SU-DHL-6 (cell line): Measurements from ENCODE around the gene FBXO42.

Experiments
- EZH2phosphoT487 ChIP-seq: fragments of 200-600 bp; sonication (generic), shearing (Covaris generic); conservative IDR thresholded peaks from 2 replicates; pipeline ENCODE4 v1.6.1; 2018; ENCODE audit warnings: mild to moderate bottlenecking, antibody characterized with exemption, low read length, moderate library complexity, mixed read lengths
- TF ChIP-seq, protein P1 (sequence below): fragments of 200-600 bp; sonication (generic); IDR thresholded peaks from one replicate; pipeline ENCODE4 v1.5.1; 2017; ENCODE audit warnings: antibody characterized with exemption, mild to moderate bottlenecking, low read length, moderate library complexity; ENCODE audit not compliant: insufficient read depth, poor library complexity, severe bottlenecking

DNA sequence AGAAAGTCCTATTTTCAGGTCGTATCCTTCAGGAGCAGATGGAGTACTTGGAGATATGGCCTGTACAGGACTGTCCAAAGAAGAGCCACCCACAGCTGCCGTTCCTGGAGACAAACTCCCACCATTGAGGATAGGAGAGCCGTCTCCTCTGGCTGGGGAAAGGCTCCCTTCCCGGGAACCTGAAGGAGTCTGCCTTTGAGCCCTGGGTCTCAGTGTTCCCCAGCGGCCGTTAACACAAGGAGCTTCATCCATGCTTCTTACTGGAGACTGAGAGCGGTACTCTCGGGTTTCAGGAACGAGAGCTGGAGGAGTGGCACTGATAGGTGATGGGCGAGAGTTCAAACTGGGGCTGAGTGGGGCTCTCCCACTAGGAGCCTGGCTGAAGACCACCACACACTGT, 100.9 kb downstream of the FBXO42 start:
- TF ChIP-seq, protein P1, sequence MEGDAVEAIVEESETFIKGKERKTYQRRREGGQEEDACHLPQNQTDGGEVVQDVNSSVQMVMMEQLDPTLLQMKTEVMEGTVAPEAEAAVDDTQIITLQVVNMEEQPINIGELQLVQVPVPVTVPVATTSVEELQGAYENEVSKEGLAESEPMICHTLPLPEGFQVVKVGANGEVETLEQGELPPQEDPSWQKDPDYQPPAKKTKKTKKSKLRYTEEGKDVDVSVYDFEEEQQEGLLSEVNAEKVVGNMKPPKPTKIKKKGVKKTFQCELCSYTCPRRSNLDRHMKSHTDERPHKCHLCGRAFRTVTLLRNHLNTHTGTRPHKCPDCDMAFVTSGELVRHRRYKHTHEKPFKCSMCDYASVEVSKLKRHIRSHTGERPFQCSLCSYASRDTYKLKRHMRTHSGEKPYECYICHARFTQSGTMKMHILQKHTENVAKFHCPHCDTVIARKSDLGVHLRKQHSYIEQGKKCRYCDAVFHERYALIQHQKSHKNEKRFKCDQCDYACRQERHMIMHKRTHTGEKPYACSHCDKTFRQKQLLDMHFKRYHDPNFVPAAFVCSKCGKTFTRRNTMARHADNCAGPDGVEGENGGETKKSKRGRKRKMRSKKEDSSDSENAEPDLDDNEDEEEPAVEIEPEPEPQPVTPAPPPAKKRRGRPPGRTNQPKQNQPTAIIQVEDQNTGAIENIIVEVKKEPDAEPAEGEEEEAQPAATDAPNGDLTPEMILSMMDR: no peak
- no peak for TF ChIP-seq EZH2phosphoT487
